K562 (cell line): Measurements from ENCODE around the gene CARD9. TPM values are rescaled to one million over a fixed set of nuclear protein-coding genes. Genes with fewer than 3 reads are reported as not detected.
A peak's percentile ranks its signal among the peaks of the same experiment; 100 is the strongest.

Source experiments
- ATAC-seq: fragments of 200-7000 bp; cut with Tn5 transposase; 3 replicates; pipeline ENCODE4 v1.9.1; 2020; ENCODE audit warnings: moderate library complexity
- BruUV-seq: library from RNA; stranded (reverse); fragments of 400-500 nt; replicated peaks from 2 replicates; lab custom pipeline; 2021; lab: Mats Ljungman, UMichigan
- CTCF ChIA-PET: fragments of 300-600 bp; formaldehyde crosslinking; extraction: SDS; loops from one replicate; lab custom pipeline; 2021; ENCODE audit warnings: low intra/inter-chr PET ratio; lab: Yijun Ruan, JAX
- POLR2A ChIA-PET: fragments of 300-600, 350-650 bp; sonication (Branson Sonifier 250); formaldehyde crosslinking; extraction: SDS; loops from one replicate; lab custom pipeline; 2021; ENCODE audit warnings: antibody characterized with exemption, inconsistent platforms; lab: Yijun Ruan, JAX
- DNase-seq, 4 experiments: peaks; one replicate each; pipeline versions ENCODE4 v3.0.0 to v3.0.0-alpha.2; 2011 to 2018; ENCODE audit warnings: low spot score in 3 of 4, mixed read lengths in 3 of 4; ENCODE audit errors: extremely low read depth in 1 of 4
- FAIRE-seq: peaks from 2 replicates; lab custom pipeline; 2011; peaks lifted over from hg19 to GRCh38; lab: Jason Lieb, UNC
- H2AFZ ChIP-seq: 2 replicates; pipeline ENCODE4 v1.6.0; 2011; ENCODE audit warnings: low read depth, low read length, control low read depth, inconsistent platforms
- H3K27ac ChIP-seq: fragments of 200-600 bp; 3 replicates; pipeline ENCODE4 v1.8.0; 2011; ENCODE audit warnings: low read depth, mild to moderate bottlenecking, control low read depth, inconsistent platforms, low read length, moderate library complexity, mixed read lengths; ENCODE audit errors: extremely low read depth
- H3K27me3 ChIP-seq, 2 experiments: fragments of 300-600 bp in 1 of 2; 2 replicates in 1 of 2; 3 replicates in 1 of 2; pipeline versions ENCODE4 v1.6.0 to v1.8.0; 2011; ENCODE audit warnings: inconsistent platforms in 2 of 2, low read length in 2 of 2, mild to moderate bottlenecking in 1 of 2, mixed read lengths in 1 of 2, moderate library complexity in 1 of 2; ENCODE audit not compliant: control insufficient read depth in 2 of 2, insufficient read depth in 2 of 2
- H3K36me3 ChIP-seq: fragments of 300-600 bp; 3 replicates; pipeline ENCODE4 v1.8.0; 2011; ENCODE audit warnings: mild to moderate bottlenecking, low read length, inconsistent platforms; ENCODE audit not compliant: control insufficient read depth, insufficient read depth
- H3K4me1 ChIP-seq, 2 experiments: fragments of 200-600 bp in 1 of 2; replicated peaks in 1 of 2; 2 replicates in 1 of 2; 3 replicates in 1 of 2; pipeline versions ENCODE4 v1.5.1 to v1.8.0; 2011; ENCODE audit warnings: inconsistent platforms in 2 of 2, low read length in 2 of 2, mild to moderate bottlenecking in 1 of 2, mixed read lengths in 1 of 2, moderate library complexity in 1 of 2; ENCODE audit not compliant: control insufficient read depth in 2 of 2, insufficient read depth in 2 of 2
- H3K4me2 ChIP-seq: 2 replicates; pipeline ENCODE4 v1.6.1; 2011; ENCODE audit warnings: low read length, control low read depth, inconsistent platforms, mixed read lengths; ENCODE audit not compliant: insufficient read depth
- H3K4me3 ChIP-seq: fragments of 200-600 bp; sonication (generic), shearing (Covaris generic); 2 replicates; pipeline ENCODE4 v1.5.1; 2016; ENCODE audit warnings: control low read depth, inconsistent platforms
- H3K79me2 ChIP-seq: fragments of 200-600 bp; 3 replicates; pipeline ENCODE4 v1.8.0; 2011; ENCODE audit warnings: low read length, inconsistent platforms; ENCODE audit not compliant: control insufficient read depth, insufficient read depth
- H3K9ac ChIP-seq, 2 experiments: 2 replicates each; pipeline versions ENCODE4 v1.6.0 to v1.6.1; 2011; ENCODE audit warnings: low read depth in 2 of 2, low read length in 2 of 2, control low read depth in 1 of 2, inconsistent platforms in 1 of 2, mild to moderate bottlenecking in 1 of 2, mixed read lengths in 1 of 2; ENCODE audit not compliant: insufficient read depth in 1 of 2
- H3K9me1 ChIP-seq: one replicate; pipeline ENCODE4 v1.6.0; 2011; ENCODE audit warnings: inconsistent platforms, mild to moderate bottlenecking, low read length, moderate library complexity; ENCODE audit not compliant: control insufficient read depth, insufficient read depth
- H3K9me3 ChIP-seq: replicated peaks from 2 replicates; pipeline ENCODE4 v1.5.1; 2011; ENCODE audit warnings: low read depth, low read length, inconsistent platforms; ENCODE audit not compliant: control insufficient read depth, insufficient read depth
- H4K20me1 ChIP-seq: replicated peaks from 2 replicates; pipeline ENCODE4 v1.6.1; 2011; ENCODE audit warnings: low read length, inconsistent platforms, mixed read lengths; ENCODE audit not compliant: control insufficient read depth, insufficient read depth
- BRCA1 ChIP-seq, 2 experiments: fragments of 450-650 bp in 1 of 2; sonication (generic) in 1 of 2; formaldehyde crosslinking in 1 of 2; IDR thresholded peaks; 2 replicates each; pipeline versions ENCODE4 v1.5.0 to v1.6.1; 2017 to 2020; ENCODE audit warnings: mild to moderate bottlenecking in 1 of 2, missing genetic modification reagents in 1 of 2
- DACH1 ChIP-seq: fragments of 450-650 bp; IDR thresholded peaks from 2 replicates; pipeline ENCODE4 v1.6.1; 2018; ENCODE audit not compliant: partially characterized antibody
- POLR2G ChIP-seq: fragments of 200-400 bp; formaldehyde crosslinking; IDR thresholded peaks from 2 replicates; pipeline ENCODE4 v1.6.1; 2017; ENCODE audit warnings: low read depth, mild to moderate bottlenecking, antibody characterized with exemption, low read length, moderate library complexity
- RBM22 ChIP-seq: fragments of 200-400 bp; formaldehyde crosslinking; IDR thresholded peaks from 2 replicates; pipeline ENCODE4 v1.6.1; 2018; ENCODE audit warnings: low read length, low read depth; ENCODE audit not compliant: poor library complexity, severe bottlenecking
- SETDB1 ChIP-seq: IDR thresholded peaks from one replicate; pipeline ENCODE4 v1.6.1; 2012; ENCODE audit warnings: low read length, control low read depth, inconsistent platforms
- WGBS: fragments of 100-300 bp; shearing (Covaris generic); methylation state at CpG from one replicate; pipeline ENCODE4 v1.1.6; 2016; ENCODE audit warnings: low coverage, mixed read lengths; ENCODE audit not compliant: insufficient coverage; ENCODE audit errors: missing lambda C conversion rate; 5-methylcytosine and 5-hydroxymethylcytosine counted together
- in situ Hi-C: fragments of 300-500 bp; cut with MboI; formaldehyde crosslinking; loops from 4 replicates; pipeline ENCODE4 v1.15.0; 2018; ENCODE audit warnings: inconsistent platforms, mixed read lengths
- intact Hi-C: fragments of 100-400 bp; cut with micrococcal nuclease; formaldehyde crosslinking; loops from 2 replicates; pipeline ENCODE4 v1.14.2; 2022
- polyA plus RNA-seq, 8 experiments: library from polyadenylated mRNA; depleted of rRNA in 4 of 8; stranded (reverse) in 5 of 8; unstranded in 3 of 8; fragments of >200 nt; fragmentation: Nextera tagmentation in 2 of 8; fragmentation: Illumina TruSeq in 1 of 8; extraction: Ambion mirVana in 2 of 8; extraction: Trizol in 1 of 8; gene quantifications; 2 replicates each; pipeline versions ENCODE4 v1.2.1 to v1.2.3, GENCODE V29; 2011 to 2014; ENCODE audit warnings: inconsistent platforms in 1 of 8, missing spikeins in 1 of 8
- total RNA-seq, 7 experiments: library from RNA; depleted of rRNA in 6 of 7; stranded (reverse); fragments of >200 nt in 6 of 7; fragmentation: Illumina TruSeq in 2 of 7; extraction: Trizol in 2 of 7; gene quantifications; 2 replicates each; pipeline versions ENCODE4 v1.2.1 to v1.2.3, GENCODE V29; 2011 to 2021; ENCODE audit warnings: low replicate concordance in 1 of 7
- TF ChIP-seq, protein P1 (sequence below): sonication (generic); formaldehyde crosslinking; IDR thresholded peaks from 2 replicates; pipeline ENCODE4 v1.8.1; 2023; ENCODE audit warnings: mild to moderate bottlenecking, missing genetic modification reagents
- TF ChIP-seq, protein P2 (sequence below): sonication (generic); formaldehyde crosslinking; IDR thresholded peaks from 2 replicates; pipeline ENCODE4 v1.8.1; 2023; ENCODE audit warnings: mild to moderate bottlenecking, missing genetic modification reagents

The CARD9 gene
- total and polyA plus RNA-seq, 9 of the 15 experiments (the other 6 are each of a cell fraction or from before 2014, with no cell fraction given), result 1.7 to 53.0 (median 9.7) TPM

DNA sequence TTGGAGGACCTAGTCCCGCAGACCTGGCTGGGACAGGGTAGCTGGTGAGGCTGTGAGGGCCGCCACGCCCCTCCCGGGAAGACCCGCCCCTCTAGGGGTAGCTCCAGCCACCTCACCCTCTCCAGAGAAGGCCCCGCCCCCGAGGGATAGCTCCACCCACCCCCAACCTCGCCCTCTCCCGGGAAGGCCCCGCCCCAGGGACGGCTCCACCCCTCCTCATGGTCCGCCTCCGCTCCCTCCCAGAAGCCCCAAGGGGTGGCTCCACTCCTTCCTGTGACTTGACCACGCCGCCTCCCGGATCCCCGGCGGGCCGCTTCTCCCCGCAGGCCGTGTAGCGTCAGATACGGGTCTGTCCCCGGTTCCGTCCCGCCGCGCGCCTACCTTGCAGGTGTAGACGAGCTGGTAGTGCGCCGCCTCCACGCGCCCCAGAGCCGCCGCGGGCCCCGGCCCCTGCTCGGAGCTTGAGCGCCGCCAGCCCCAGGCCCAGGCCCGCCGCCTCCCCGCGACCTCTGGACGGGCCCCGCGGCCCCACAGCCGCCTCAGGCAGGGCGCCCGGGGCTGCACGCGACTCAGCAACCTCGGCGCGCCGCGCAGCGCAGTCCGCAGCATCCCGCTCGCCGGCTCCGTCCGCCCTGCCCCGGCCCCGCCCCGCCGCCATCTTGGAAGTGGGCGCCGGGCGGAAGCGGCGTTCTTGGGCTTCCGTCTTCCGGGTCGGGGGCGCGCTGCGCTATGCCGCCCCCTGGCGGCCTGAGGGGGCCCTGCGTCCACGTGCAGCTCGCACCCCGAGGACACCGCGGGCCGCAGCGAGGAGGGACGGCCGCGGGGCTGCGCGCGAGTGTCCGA is 10.1 kb downstream of the CARD9 start, which contains the start of gene DNLZ (continued):
- TF ChIP-seq, protein P1, sequence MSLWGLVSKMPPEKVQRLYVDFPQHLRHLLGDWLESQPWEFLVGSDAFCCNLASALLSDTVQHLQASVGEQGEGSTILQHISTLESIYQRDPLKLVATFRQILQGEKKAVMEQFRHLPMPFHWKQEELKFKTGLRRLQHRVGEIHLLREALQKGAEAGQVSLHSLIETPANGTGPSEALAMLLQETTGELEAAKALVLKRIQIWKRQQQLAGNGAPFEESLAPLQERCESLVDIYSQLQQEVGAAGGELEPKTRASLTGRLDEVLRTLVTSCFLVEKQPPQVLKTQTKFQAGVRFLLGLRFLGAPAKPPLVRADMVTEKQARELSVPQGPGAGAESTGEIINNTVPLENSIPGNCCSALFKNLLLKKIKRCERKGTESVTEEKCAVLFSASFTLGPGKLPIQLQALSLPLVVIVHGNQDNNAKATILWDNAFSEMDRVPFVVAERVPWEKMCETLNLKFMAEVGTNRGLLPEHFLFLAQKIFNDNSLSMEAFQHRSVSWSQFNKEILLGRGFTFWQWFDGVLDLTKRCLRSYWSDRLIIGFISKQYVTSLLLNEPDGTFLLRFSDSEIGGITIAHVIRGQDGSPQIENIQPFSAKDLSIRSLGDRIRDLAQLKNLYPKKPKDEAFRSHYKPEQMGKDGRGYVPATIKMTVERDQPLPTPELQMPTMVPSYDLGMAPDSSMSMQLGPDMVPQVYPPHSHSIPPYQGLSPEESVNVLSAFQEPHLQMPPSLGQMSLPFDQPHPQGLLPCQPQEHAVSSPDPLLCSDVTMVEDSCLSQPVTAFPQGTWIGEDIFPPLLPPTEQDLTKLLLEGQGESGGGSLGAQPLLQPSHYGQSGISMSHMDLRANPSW, result no peak; the same call in 1 of the 2 replicates
- no peak for TF ChIP-seq SETDB1

DNA sequence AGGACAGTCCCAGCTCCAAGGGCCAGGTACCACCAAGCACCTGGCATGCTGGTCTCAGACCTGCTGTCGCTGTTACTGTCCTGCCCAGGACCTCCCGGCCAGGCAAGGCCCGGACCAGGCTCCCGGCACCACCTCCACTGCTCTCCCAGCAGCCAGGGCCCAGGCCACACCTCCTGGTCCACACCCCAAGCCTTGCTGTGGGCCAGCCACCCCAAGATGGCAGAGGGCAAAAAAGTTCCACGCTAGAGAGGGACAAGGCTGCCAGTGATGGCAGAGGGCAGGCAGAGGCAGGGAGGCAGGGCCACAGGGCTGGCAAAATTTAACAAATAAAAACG is 11.1 kb downstream of the CARD9 start:
- no peak for FAIRE-seq

More for the DNA sequence above, 11.1 kb downstream of the CARD9 start:
- TF ChIP-seq BRCA1 (IDR thresholded peaks at IDR 0.05) (no peak), BRCA1 (CRISPR knock-in tag; IDR thresholded peaks at IDR 0.05) (no peak), RBM22 (peak; percentile 19), DACH1 (no peak), POLR2G (peak; percentile 75)
- TF ChIP-seq, protein P2, sequence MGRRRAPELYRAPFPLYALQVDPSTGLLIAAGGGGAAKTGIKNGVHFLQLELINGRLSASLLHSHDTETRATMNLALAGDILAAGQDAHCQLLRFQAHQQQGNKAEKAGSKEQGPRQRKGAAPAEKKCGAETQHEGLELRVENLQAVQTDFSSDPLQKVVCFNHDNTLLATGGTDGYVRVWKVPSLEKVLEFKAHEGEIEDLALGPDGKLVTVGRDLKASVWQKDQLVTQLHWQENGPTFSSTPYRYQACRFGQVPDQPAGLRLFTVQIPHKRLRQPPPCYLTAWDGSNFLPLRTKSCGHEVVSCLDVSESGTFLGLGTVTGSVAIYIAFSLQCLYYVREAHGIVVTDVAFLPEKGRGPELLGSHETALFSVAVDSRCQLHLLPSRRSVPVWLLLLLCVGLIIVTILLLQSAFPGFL (CRISPR knock-in tag), result no peak
- ATAC-seq (no peak), DNase-seq (no peak)
- BruUV-seq, result no TSS peak
- Histone ChIP-seq H3K79me2 (no peaks in the 10 kb centered on the region; the same call in 2 of the 3 replicates), H3K4me2 (peak overlapping the region; percentile 51; the same call in 1 of the 2 replicates), H4K20me1 (no peaks in the 10 kb centered on the region), H3K9ac (peak overlapping the region; percentile 8 to 71; a peak in 3 of 4 replicates), H2AFZ (no peak overlapping the region), H3K4me3 (no peak overlapping the region), H3K4me1 (peaks cover 11 to 95% of the 10 kb centered on the region in 2 experiments), H3K27ac (no peak overlapping the region), H3K27me3 (no peaks in the 10 kb centered on the region), H3K9me1 (no peaks in the 10 kb centered on the region), H3K36me3 (peaks cover 26% of the 10 kb centered on the region; the same call in 1 of the 3 replicates), H3K9me3 (no peaks in the 10 kb centered on the region)
- CTCF ChIA-PET, result no interaction called here
- WGBS, result 63% methylated on average over 6 of the region's 6 CpGs
- intact Hi-C loops (no loop called here), in situ Hi-C loops (no loop called here)
- POLR2A ChIA-PET, result interaction anchor here (0.6 to 2.4 kb wide), 11 partner anchors 9 to 788 kb away, joined by 3 to 12 read pairs (median 5); no protein-coding TSS in a partner anchor
